ENCODE data around the gene RTRAF.

- TF ChIP-seq POLR2A (IDR thresholded peaks at IDR 0.05) (no peak), CTCF (IDR thresholded peaks at IDR 0.05) (no peak)
Measured at GRCh38 chr14:52026017-52026660, 36.8 kb downstream of the RTRAF start.

All from stomach (tissue), 4 donors.